IMR-90 (cell line): ENCODE data around the gene MPC2.

Experiments used
- CHD1 ChIP-seq: IDR thresholded peaks from 2 replicates; pipeline ENCODE4 v1.6.1; 2012; ENCODE audit warnings: low read depth, low read length, improper control_type of control experiment
- NFE2L2 ChIP-seq: fragments of 150-350 bp; IDR thresholded peaks from 2 replicates; pipeline ENCODE4 v1.6.1; 2016; ENCODE audit warnings: low read depth, mild to moderate bottlenecking, low read length
- POLR2A ChIP-seq: IDR thresholded peaks from 2 replicates; pipeline ENCODE4 v1.6.1; 2012; ENCODE audit warnings: mild to moderate bottlenecking, low read depth, low read length
- TF ChIP-seq, protein P1 (sequence below): conservative IDR thresholded peaks from 2 replicates; pipeline ENCODE4 v1.5.1; 2012; ENCODE audit warnings: mild to moderate bottlenecking, low read depth, low read length, improper control_type of control experiment

GRCh38 chr1:167940264-167940663 lies 3.4 kb upstream of the MPC2 start:
- no peak for TF ChIP-seq CHD1
- TF ChIP-seq POLR2A: no peak
- no peak for TF ChIP-seq NFE2L2
- TF ChIP-seq, protein P1, sequence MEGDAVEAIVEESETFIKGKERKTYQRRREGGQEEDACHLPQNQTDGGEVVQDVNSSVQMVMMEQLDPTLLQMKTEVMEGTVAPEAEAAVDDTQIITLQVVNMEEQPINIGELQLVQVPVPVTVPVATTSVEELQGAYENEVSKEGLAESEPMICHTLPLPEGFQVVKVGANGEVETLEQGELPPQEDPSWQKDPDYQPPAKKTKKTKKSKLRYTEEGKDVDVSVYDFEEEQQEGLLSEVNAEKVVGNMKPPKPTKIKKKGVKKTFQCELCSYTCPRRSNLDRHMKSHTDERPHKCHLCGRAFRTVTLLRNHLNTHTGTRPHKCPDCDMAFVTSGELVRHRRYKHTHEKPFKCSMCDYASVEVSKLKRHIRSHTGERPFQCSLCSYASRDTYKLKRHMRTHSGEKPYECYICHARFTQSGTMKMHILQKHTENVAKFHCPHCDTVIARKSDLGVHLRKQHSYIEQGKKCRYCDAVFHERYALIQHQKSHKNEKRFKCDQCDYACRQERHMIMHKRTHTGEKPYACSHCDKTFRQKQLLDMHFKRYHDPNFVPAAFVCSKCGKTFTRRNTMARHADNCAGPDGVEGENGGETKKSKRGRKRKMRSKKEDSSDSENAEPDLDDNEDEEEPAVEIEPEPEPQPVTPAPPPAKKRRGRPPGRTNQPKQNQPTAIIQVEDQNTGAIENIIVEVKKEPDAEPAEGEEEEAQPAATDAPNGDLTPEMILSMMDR: no peak
